Central memory CD8-positive, alpha-beta T cell (primary cell): Measurements from ENCODE around the gene MPHOSPH9.

Source experiments
- ATAC-seq: fragments of 150-1000 bp; cut with Tn5 transposase; replicated peaks from 2 replicates; pipeline ENCODE4 v1.10.0; 2022; ENCODE audit warnings: mild to moderate bottlenecking, moderate FRiP score, moderate number of reproducible peaks; ENCODE audit not compliant: poor library complexity, severe bottlenecking; ENCODE audit errors: extremely low read depth
- DNase-seq, 2 donors: peaks; one replicate each; pipeline ENCODE4 v3.0.0; 2021; ENCODE audit warnings: low spot score in 2 of 2
- H3K27ac Mint-ChIP-seq: one replicate; pipeline ENCODE4 v1.8.0; 2022; ENCODE audit warnings: low read depth, mild to moderate bottlenecking, moderate library complexity, mixed read lengths
- H3K27me3 Mint-ChIP-seq: one replicate; pipeline ENCODE4 v1.8.0; 2022; ENCODE audit warnings: mixed read lengths
- H3K36me3 Mint-ChIP-seq: one replicate; pipeline ENCODE4 v1.8.0; 2022; ENCODE audit warnings: mild to moderate bottlenecking, moderate library complexity, mixed read lengths; ENCODE audit not compliant: insufficient read depth
- H3K4me1 Mint-ChIP-seq: one replicate; pipeline ENCODE4 v1.8.0; 2022; ENCODE audit warnings: mixed read lengths
- H3K4me3 Mint-ChIP-seq: one replicate; pipeline ENCODE4 v1.8.0; 2022; ENCODE audit warnings: mild to moderate bottlenecking, moderate library complexity, mixed read lengths
- H3K9me3 Mint-ChIP-seq: one replicate; pipeline ENCODE4 v1.8.0; 2022; ENCODE audit warnings: mixed read lengths

Gene MPHOSPH9

DNA sequence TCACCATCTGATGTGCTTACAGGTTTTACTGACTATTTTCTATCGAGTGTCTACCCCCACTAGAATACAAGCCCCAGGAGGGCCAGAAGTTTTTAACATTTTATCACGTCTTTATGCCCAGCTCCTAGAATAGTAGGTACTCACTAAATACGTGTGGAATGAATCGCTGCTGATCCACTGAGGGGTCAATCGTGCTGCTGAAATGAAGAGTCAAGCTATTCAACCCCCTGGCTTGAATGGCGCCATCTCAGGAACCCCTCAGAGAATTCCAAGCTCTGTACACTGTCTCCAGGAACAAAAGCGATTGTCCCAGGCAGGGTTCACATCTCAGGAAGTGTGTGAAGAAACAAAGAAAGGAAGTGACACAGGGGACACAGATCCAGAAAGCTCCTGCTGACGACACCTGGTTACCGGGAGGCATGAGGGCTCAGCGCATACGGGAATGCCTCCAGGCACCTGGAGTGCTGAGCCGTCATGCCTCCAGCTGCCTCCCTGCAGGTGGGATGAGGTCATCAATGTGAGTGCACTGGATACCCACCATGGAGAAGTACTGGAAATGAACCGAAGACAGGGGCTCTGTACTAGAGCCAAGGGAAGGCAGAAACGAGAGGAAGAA, 127.6 kb downstream of the MPHOSPH9 start:
- Mint-ChIP-seq H3K4me3 (no peak overlapping the region), H3K27ac (no peak overlapping the region), H3K4me1 (peaks cover 36% of the 10 kb centered on the region), H3K27me3 (no peaks in the 10 kb centered on the region), H3K36me3 (peaks cover 6% of the 10 kb centered on the region), H3K9me3 (no peaks in the 10 kb centered on the region)
- ATAC-seq (no peak), DNase-seq (no peak)

GRCh38 chr12:123104809-123105208, 128.1 kb downstream of the MPHOSPH9 start:
- Mint-ChIP-seq H3K36me3 (peaks cover 6% of the 10 kb centered on the region), H3K4me1 (peaks cover 36% of the 10 kb centered on the region), H3K27me3 (no peaks in the 10 kb centered on the region), H3K4me3 (no peak overlapping the region), H3K27ac (no peak overlapping the region), H3K9me3 (no peaks in the 10 kb centered on the region)
- ATAC-seq, result no peak
- DNase-seq, result no peak
